GM23338 (cell line): ENCODE measurements around the gene PIK3C2G. TPM values are rescaled to one million over a fixed set of nuclear protein-coding genes. Genes with fewer than 3 reads are reported as not detected.

Experiments used
- ATAC-seq: fragments of 200-7000 bp; cut with Tn5 transposase; 3 replicates; pipeline ENCODE4 v1.9.1; 2020
- DNase-seq: peaks from one replicate; pipeline ENCODE4 v3.0.0-alpha.2; 2015; ENCODE audit warnings: low spot score
- H2AFZ ChIP-seq: fragments of 200-600 bp; sonication (generic); 2 replicates; pipeline ENCODE4 v1.8.0; 2016; ENCODE audit warnings: antibody characterized with exemption, mild to moderate bottlenecking, moderate library complexity
- H3F3A ChIP-seq: fragments of 200-600 bp; sonication (generic); replicated peaks from 2 replicates; pipeline ENCODE4 v1.8.0; 2017; ENCODE audit warnings: antibody characterized with exemption, mixed run types, low read depth
- H3K27ac ChIP-seq: fragments of 200-600 bp; sonication (generic); 2 replicates; pipeline ENCODE4 v1.6.1; 2016; ENCODE audit warnings: low read depth
- H3K27me3 ChIP-seq: fragments of 200-600 bp; sonication (generic); 2 replicates; pipeline ENCODE4 v1.8.0; 2016; ENCODE audit warnings: mild to moderate bottlenecking, mixed run types, moderate library complexity; ENCODE audit not compliant: insufficient read depth
- H3K36me3 ChIP-seq: fragments of 200-600 bp; sonication (generic); 2 replicates; pipeline ENCODE4 v1.8.0; 2016; ENCODE audit warnings: mild to moderate bottlenecking; ENCODE audit not compliant: insufficient read depth
- H3K4me1 ChIP-seq: fragments of 200-600 bp; sonication (generic); 2 replicates; pipeline ENCODE4 v1.8.0; 2016; ENCODE audit warnings: mild to moderate bottlenecking, moderate library complexity; ENCODE audit not compliant: insufficient read depth
- H3K4me2 ChIP-seq: fragments of 200-600 bp; sonication (generic); 2 replicates; pipeline ENCODE4 v1.7.1; 2017; ENCODE audit warnings: mixed run types
- H3K4me3 ChIP-seq: fragments of 200-600 bp; sonication (generic); 2 replicates; pipeline ENCODE4 v1.6.1; 2016; ENCODE audit warnings: mixed run types
- H3K79me2 ChIP-seq: fragments of 200-600 bp; sonication (generic); replicated peaks from 2 replicates; pipeline ENCODE4 v1.8.0; 2017; ENCODE audit warnings: mild to moderate bottlenecking; ENCODE audit not compliant: insufficient read depth
- H3K9me2 ChIP-seq: fragments of 200-600 bp; sonication (generic); 2 replicates; pipeline ENCODE4 v1.8.0; 2017; ENCODE audit not compliant: insufficient read depth
- H4K20me1 ChIP-seq: fragments of 200-600 bp; sonication (generic); replicated peaks from 2 replicates; pipeline ENCODE4 v1.8.0; 2017; ENCODE audit warnings: mild to moderate bottlenecking; ENCODE audit not compliant: insufficient read depth
- H3K27ac Mint-ChIP-seq: 2 replicates; pipeline ENCODE4 v1.8.0; 2020; ENCODE audit warnings: inconsistent platforms, mild to moderate bottlenecking, moderate library complexity, mixed read lengths
- H3K27me3 Mint-ChIP-seq: 3 replicates; pipeline ENCODE4 v1.8.0; 2022; ENCODE audit warnings: low read depth, mild to moderate bottlenecking, moderate library complexity, mixed read lengths, inconsistent platforms; ENCODE audit not compliant: insufficient read depth, poor library complexity
- H3K36me3 Mint-ChIP-seq: 3 replicates; pipeline ENCODE4 v1.8.0; 2021; ENCODE audit warnings: low read depth, mild to moderate bottlenecking, inconsistent platforms, moderate library complexity, mixed read lengths
- H3K4me1 Mint-ChIP-seq: 3 replicates; pipeline ENCODE4 v1.8.0; 2020; ENCODE audit warnings: mild to moderate bottlenecking, inconsistent platforms, mixed read lengths
- H3K4me3 Mint-ChIP-seq: 3 replicates; pipeline ENCODE4 v1.8.0; 2021; ENCODE audit warnings: moderate library complexity, mild to moderate bottlenecking, inconsistent platforms, mixed read lengths
- H3K9me3 Mint-ChIP-seq: 3 replicates; pipeline ENCODE4 v1.8.0; 2020; ENCODE audit warnings: moderate library complexity, mild to moderate bottlenecking, inconsistent platforms, mixed read lengths
- CREB1 ChIP-seq: fragments of 250-450 bp; sonication (Bioruptor Pico); IDR thresholded peaks from 2 replicates; pipeline ENCODE4 v1.5.0; 2020; ENCODE audit warnings: low read depth, mild to moderate bottlenecking, moderate library complexity
- CTCF ChIP-seq, 2 experiments: fragments of 200-600 bp in 1 of 2; sonication (generic) in 1 of 2; conservative IDR thresholded peaks; 2 replicates each; pipeline versions ENCODE4 v1.5.1 to v1.6.1; 2016 to 2017; ENCODE audit warnings: antibody characterized with exemption in 2 of 2, low read depth in 2 of 2, mild to moderate bottlenecking in 2 of 2, moderate library complexity in 1 of 2
- EZH2phosphoT487 ChIP-seq: fragments of 200-600 bp; sonication (generic); IDR thresholded peaks from one replicate; pipeline ENCODE4 v1.8.1; 2018; ENCODE audit warnings: antibody characterized with exemption; ENCODE audit not compliant: unreplicated experiment
- NANOG ChIP-seq: IDR thresholded peaks from 2 replicates; pipeline ENCODE4 v1.6.1; 2016; ENCODE audit warnings: antibody characterized with exemption, borderline replicate concordance
- POLR2AphosphoS5 ChIP-seq: IDR thresholded peaks from 2 replicates; pipeline ENCODE4 v1.6.1; 2016; ENCODE audit warnings: antibody characterized with exemption, low read depth
- REST ChIP-seq: IDR thresholded peaks from one replicate; pipeline ENCODE4 v1.6.1; 2018; ENCODE audit warnings: antibody characterized with exemption; ENCODE audit not compliant: unreplicated experiment
- STAT1 ChIP-seq: IDR thresholded peaks from one replicate; pipeline ENCODE4 v1.6.1; 2016; ENCODE audit warnings: antibody characterized with exemption; ENCODE audit not compliant: unreplicated experiment
- ZNF114 ChIP-seq: fragments of 250-450 bp; sonication (Bioruptor Pico); IDR thresholded peaks from 2 replicates; pipeline ENCODE4 v1.5.0; 2020; ENCODE audit warnings: mild to moderate bottlenecking, moderate library complexity
- ZNF462 ChIP-seq: fragments of 250-450 bp; sonication (Bioruptor Pico); IDR thresholded peaks from 2 replicates; pipeline ENCODE4 v1.5.0; 2020; ENCODE audit warnings: mild to moderate bottlenecking, moderate library complexity
- polyA plus RNA-seq: library from polyadenylated mRNA; unstranded; fragments of >200 nt; fragmentation: Nextera tagmentation; extraction: Ambion mirVana; gene quantifications from 2 replicates; pipeline ENCODE4 v1.2.1, GENCODE V29; 2016
- total RNA-seq: library from RNA; depleted of rRNA; stranded (reverse); fragments of >200 nt; shearing (Covaris generic); gene quantifications from 2 replicates; pipeline ENCODE4 v1.2.3, GENCODE V29; 2014

Gene PIK3C2G
- total and polyA plus RNA-seq, 2 experiments from 2014 or later, result not detected

- TF ChIP-seq NANOG (no peak), ZNF462 (CRISPR knock-in tag) (no peak)
These were observed 111.9 kb downstream of the PIK3C2G start (continued) for GRCh38 chr12:18373181-18373580.

- H3K36me3 ChIP-seq, result no peaks in the 10 kb centered on the region; the same call in 1 of the 2 replicates
- no peak overlapping the region for H3K27ac ChIP-seq
- DNase-seq, result no peak
- H3K9me2 ChIP-seq, result peaks cover 5% of the 10 kb centered on the region; the same call in 1 of the 2 replicates
- no peaks in the 10 kb centered on the region for H4K20me1 ChIP-seq
- no peak overlapping the region for H3K4me3 ChIP-seq
- no peak overlapping the region for H2AFZ ChIP-seq
- no peak for ATAC-seq
- H3F3A ChIP-seq, result no peaks in the 10 kb centered on the region
- no peak overlapping the region for H3K4me3 Mint-ChIP-seq
- no peaks in the 10 kb centered on the region for H3K79me2 ChIP-seq
- no peaks in the 10 kb centered on the region for H3K27me3 Mint-ChIP-seq
- peaks cover 7% of the 10 kb centered on the region; the same call in 1 of the 3 replicates for H3K36me3 Mint-ChIP-seq
- H3K4me2 ChIP-seq, result no peak overlapping the region
- H3K9me3 Mint-ChIP-seq, result peaks cover 20% of the 10 kb centered on the region
- H3K27me3 ChIP-seq, result no peaks in the 10 kb centered on the region
- H3K4me1 ChIP-seq, result no peaks in the 10 kb centered on the region
- no peak overlapping the region for H3K27ac Mint-ChIP-seq
- H3K4me1 Mint-ChIP-seq, result no peaks in the 10 kb centered on the region
- TF ChIP-seq ZNF114 (no peak), STAT1 (no peak), CTCF (conservative IDR thresholded peaks at IDR 0.05; ENCODE audit: low read depth in 2 of 2) (no peak), CREB1 (CRISPR knock-in tag) (no peak), POLR2AphosphoS5 (no peak), NANOG (no peak), EZH2phosphoT487 (no peak), REST (no peak)
These were observed 113.8 kb downstream of the PIK3C2G start for GRCh38 chr12:18375131-18375530.
